ENCODE measurements around the gene SLC15A4. TPM values are rescaled to one million over a fixed set of nuclear protein-coding genes. Genes with fewer than 3 reads are reported as not detected.
"Not testable (repeated sequence)": the region's sequence is repeated elsewhere in the genome, so short reads cannot be mapped to it uniquely, and the experiment has no call there.

The SLC15A4 gene
- total RNA-seq, 1 donor from 2014 or later = 11.9 TPM

- Histone ChIP-seq H3K4me3 (ENCODE audit: insufficient read depth, low read depth, low read length) (no peak overlapping the region), H3K36me3 (ENCODE audit: insufficient read depth, low read length) (peaks cover 25% of the 10 kb centered on the region), H3K27me3 (ENCODE audit: insufficient read depth, low read length) (no peaks in the 10 kb centered on the region), H2AFZ (ENCODE audit: low read depth, low read length) (no peak overlapping the region), H3K27ac (ENCODE audit: low read depth, low read length) (no peak overlapping the region), H3K4me2 (ENCODE audit: low read length) (no peak overlapping the region), H3K4me1 (ENCODE audit: insufficient read depth, low read length) (peaks cover 9% of the 10 kb centered on the region), H3K9ac (ENCODE audit: low read length) (no peak overlapping the region), H3K9me3 (ENCODE audit: insufficient read depth, low read depth, low read length) (no peaks in the 10 kb centered on the region), H4K20me1 (ENCODE audit: insufficient read depth, low read length) (peaks cover 42% of the 10 kb centered on the region), H3K79me2 (ENCODE audit: insufficient read depth, low read length) (peaks cover 62% of the 10 kb centered on the region)
- H3K36me3 Mint-ChIP-seq (ENCODE audit: low read depth, unreplicated experiment) = peaks cover 5% of the 10 kb centered on the region
- H3K27me3 Mint-ChIP-seq (ENCODE audit: low read depth, unreplicated experiment) = no peaks in the 10 kb centered on the region
- H3K4me3 Mint-ChIP-seq (ENCODE audit: unreplicated experiment) = no peak overlapping the region
- no peak for DNase-seq (ENCODE audit: low read depth)
- H3K4me1 Mint-ChIP-seq (ENCODE audit: low read depth, unreplicated experiment) = peaks cover 7% of the 10 kb centered on the region
- TF ChIP-seq EZH2 (IDR thresholded peaks at IDR 0.05; ENCODE audit: insufficient read depth, low read length) = no peak
- TF ChIP-seq, protein P1, sequence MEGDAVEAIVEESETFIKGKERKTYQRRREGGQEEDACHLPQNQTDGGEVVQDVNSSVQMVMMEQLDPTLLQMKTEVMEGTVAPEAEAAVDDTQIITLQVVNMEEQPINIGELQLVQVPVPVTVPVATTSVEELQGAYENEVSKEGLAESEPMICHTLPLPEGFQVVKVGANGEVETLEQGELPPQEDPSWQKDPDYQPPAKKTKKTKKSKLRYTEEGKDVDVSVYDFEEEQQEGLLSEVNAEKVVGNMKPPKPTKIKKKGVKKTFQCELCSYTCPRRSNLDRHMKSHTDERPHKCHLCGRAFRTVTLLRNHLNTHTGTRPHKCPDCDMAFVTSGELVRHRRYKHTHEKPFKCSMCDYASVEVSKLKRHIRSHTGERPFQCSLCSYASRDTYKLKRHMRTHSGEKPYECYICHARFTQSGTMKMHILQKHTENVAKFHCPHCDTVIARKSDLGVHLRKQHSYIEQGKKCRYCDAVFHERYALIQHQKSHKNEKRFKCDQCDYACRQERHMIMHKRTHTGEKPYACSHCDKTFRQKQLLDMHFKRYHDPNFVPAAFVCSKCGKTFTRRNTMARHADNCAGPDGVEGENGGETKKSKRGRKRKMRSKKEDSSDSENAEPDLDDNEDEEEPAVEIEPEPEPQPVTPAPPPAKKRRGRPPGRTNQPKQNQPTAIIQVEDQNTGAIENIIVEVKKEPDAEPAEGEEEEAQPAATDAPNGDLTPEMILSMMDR (IDR thresholded peaks at IDR 0.05; ENCODE audit: insufficient read depth, low read depth, low read length) = no peak
- H3K27ac Mint-ChIP-seq (ENCODE audit: unreplicated experiment) = no peak overlapping the region
- H3K9me3 Mint-ChIP-seq (ENCODE audit: unreplicated experiment) = no peaks in the 10 kb centered on the region
- FAIRE-seq = no peak
Observed at GRCh38 chr12:128807161-128807724, 16.5 kb downstream of the SLC15A4 start.

- peaks cover 10% of the 10 kb centered on the region for H3K4me1 Mint-ChIP-seq (ENCODE audit: low read depth, unreplicated experiment)
- H3K4me3 Mint-ChIP-seq (ENCODE audit: unreplicated experiment) = no peak overlapping the region
- Histone ChIP-seq H3K4me3 (ENCODE audit: insufficient read depth, low read depth, low read length) (no peak overlapping the region), H3K79me2 (ENCODE audit: insufficient read depth, low read length) (peaks cover 60% of the 10 kb centered on the region), H3K27ac (ENCODE audit: low read depth, low read length) (no peak overlapping the region), H3K9me3 (ENCODE audit: insufficient read depth, low read depth, low read length) (no peaks in the 10 kb centered on the region), H3K27me3 (ENCODE audit: insufficient read depth, low read length) (no peaks in the 10 kb centered on the region), H4K20me1 (ENCODE audit: insufficient read depth, low read length) (peaks cover 46% of the 10 kb centered on the region), H2AFZ (ENCODE audit: low read depth, low read length) (no peak overlapping the region), H3K9ac (ENCODE audit: low read length) (no peak overlapping the region), H3K4me2 (ENCODE audit: low read length) (no peak overlapping the region), H3K4me1 (ENCODE audit: insufficient read depth, low read length) (peaks cover 13% of the 10 kb centered on the region), H3K36me3 (ENCODE audit: insufficient read depth, low read length) (peaks cover 25% of the 10 kb centered on the region)
- peaks cover 3% of the 10 kb centered on the region for H3K9me3 Mint-ChIP-seq (ENCODE audit: unreplicated experiment)
- H3K27ac Mint-ChIP-seq (ENCODE audit: unreplicated experiment) = no peak overlapping the region
- TF ChIP-seq, protein P1 (IDR thresholded peaks at IDR 0.05; ENCODE audit: insufficient read depth, low read depth, low read length) = no peak
- no peak for TF ChIP-seq EZH2 (IDR thresholded peaks at IDR 0.05; ENCODE audit: insufficient read depth, low read length)
- FAIRE-seq (no peak), DNase-seq (ENCODE audit: low read depth) (no peak)
- peaks cover 5% of the 10 kb centered on the region for H3K36me3 Mint-ChIP-seq (ENCODE audit: low read depth, unreplicated experiment)
- no peaks in the 10 kb centered on the region for H3K27me3 Mint-ChIP-seq (ENCODE audit: low read depth, unreplicated experiment)
Observed at GRCh38 chr12:128806573-128806972, 17.2 kb downstream of the SLC15A4 start.

DNA sequence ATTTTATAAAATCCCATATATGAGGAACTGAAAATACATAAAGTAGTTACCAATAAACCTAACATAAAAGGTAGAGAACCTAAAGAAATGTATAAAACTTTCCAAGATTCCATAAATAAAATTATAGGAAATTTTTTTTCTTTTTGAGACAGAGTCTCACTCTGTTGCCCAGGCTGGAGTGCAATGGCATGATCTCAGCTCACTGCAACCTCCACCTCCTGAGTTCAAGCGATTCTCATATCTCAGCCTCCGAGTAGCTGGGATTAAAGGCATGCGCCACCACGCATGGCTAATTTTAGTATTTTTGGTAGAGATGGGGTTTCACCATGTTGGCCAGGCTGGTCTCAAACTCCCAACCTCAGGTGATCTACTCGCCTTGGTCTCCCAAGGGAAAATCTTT is 18.4 kb downstream of the SLC15A4 start:
- H3K9me3 ChIP-seq (ENCODE audit: insufficient read depth, low read depth, low read length); H3K36me3 Mint-ChIP-seq (ENCODE audit: low read depth, unreplicated experiment); H3K9me3 Mint-ChIP-seq (ENCODE audit: unreplicated experiment); H3K27me3 Mint-ChIP-seq (ENCODE audit: low read depth, unreplicated experiment); H3K9ac ChIP-seq (ENCODE audit: low read length); H3K27ac ChIP-seq (ENCODE audit: low read depth, low read length); DNase-seq (ENCODE audit: low read depth); H3K4me1 Mint-ChIP-seq (ENCODE audit: low read depth, unreplicated experiment); H3K4me3 ChIP-seq (ENCODE audit: insufficient read depth, low read depth, low read length); FAIRE-seq; H3K4me3 Mint-ChIP-seq (ENCODE audit: unreplicated experiment); H3K27ac Mint-ChIP-seq (ENCODE audit: unreplicated experiment); H3K27me3 ChIP-seq (ENCODE audit: insufficient read depth, low read length); H2AFZ ChIP-seq (ENCODE audit: low read depth, low read length); H3K4me2 ChIP-seq (ENCODE audit: low read length): not testable (repeated sequence)
- peaks cover 36% of the 10 kb centered on the region for H4K20me1 ChIP-seq (ENCODE audit: insufficient read depth, low read length)
- peaks cover 59% of the 10 kb centered on the region for H3K79me2 ChIP-seq (ENCODE audit: insufficient read depth, low read length)
- peaks cover 25% of the 10 kb centered on the region for H3K36me3 ChIP-seq (ENCODE audit: insufficient read depth, low read length)
- peaks cover 10% of the 10 kb centered on the region for H3K4me1 ChIP-seq (ENCODE audit: insufficient read depth, low read length)

All from astrocyte (in vitro differentiated cells and primary cell).